H1 (cell line): ENCODE results near the gene YARS1. TPM values are rescaled to one million over a fixed set of nuclear protein-coding genes. Genes with fewer than 3 reads are reported as not detected.

Experiments
- MAX ChIP-seq: IDR thresholded peaks from 2 replicates; pipeline ENCODE4 v1.6.1; 2012; ENCODE audit warnings: inconsistent platforms
- POU5F1 ChIP-seq: IDR thresholded peaks from 2 replicates; pipeline ENCODE4 v1.6.1; 2011; ENCODE audit warnings: low read depth, mild to moderate bottlenecking, low read length, moderate library complexity
- RXRA ChIP-seq: IDR thresholded peaks from 2 replicates; pipeline ENCODE4 v1.6.1; 2011; ENCODE audit warnings: low read depth, mild to moderate bottlenecking, low read length, moderate library complexity; ENCODE audit not compliant: insufficient read depth
- polyA plus RNA-seq, 7 experiments: library from polyadenylated mRNA; depleted of rRNA in 3 of 7; stranded (reverse) in 5 of 7; unstranded in 2 of 7; fragments of >200 nt in 5 of 7; fragments of 200-250 nt in 2 of 7; gene quantifications; 1 replicate in 5 of 7; 2 replicates in 1 of 7; 4 replicates in 1 of 7; pipeline versions ENCODE4 v1.2.1 to v1.2.3, GENCODE V29; 2011 to 2013; ENCODE audit warnings: missing spikeins in 2 of 7, mixed read lengths in 2 of 7
- total RNA-seq: library from RNA; stranded (reverse); fragmentation: NEBNext Ultra II Directional; extraction: Animal tissue kit (Norgen Biotek cat#: 25700); gene quantifications from 2 replicates; pipeline ENCODE4 v1.2.1, GENCODE V29; 2021
- TF ChIP-seq, protein P1 (sequence below): fragments of 300-600 bp; sonication (generic); IDR thresholded peaks from 2 replicates; pipeline ENCODE4 v1.7.1; 2012; ENCODE audit warnings: low read length, moderate library complexity, mild to moderate bottlenecking, inconsistent platforms; ENCODE audit not compliant: insufficient replicate concordance

Gene YARS1
- total and polyA plus RNA-seq, 2 of the 8 experiments (the other 6 are each of a cell fraction or from before 2014, with no cell fraction given): 47.1 to 226 TPM

- TF ChIP-seq, protein P1, sequence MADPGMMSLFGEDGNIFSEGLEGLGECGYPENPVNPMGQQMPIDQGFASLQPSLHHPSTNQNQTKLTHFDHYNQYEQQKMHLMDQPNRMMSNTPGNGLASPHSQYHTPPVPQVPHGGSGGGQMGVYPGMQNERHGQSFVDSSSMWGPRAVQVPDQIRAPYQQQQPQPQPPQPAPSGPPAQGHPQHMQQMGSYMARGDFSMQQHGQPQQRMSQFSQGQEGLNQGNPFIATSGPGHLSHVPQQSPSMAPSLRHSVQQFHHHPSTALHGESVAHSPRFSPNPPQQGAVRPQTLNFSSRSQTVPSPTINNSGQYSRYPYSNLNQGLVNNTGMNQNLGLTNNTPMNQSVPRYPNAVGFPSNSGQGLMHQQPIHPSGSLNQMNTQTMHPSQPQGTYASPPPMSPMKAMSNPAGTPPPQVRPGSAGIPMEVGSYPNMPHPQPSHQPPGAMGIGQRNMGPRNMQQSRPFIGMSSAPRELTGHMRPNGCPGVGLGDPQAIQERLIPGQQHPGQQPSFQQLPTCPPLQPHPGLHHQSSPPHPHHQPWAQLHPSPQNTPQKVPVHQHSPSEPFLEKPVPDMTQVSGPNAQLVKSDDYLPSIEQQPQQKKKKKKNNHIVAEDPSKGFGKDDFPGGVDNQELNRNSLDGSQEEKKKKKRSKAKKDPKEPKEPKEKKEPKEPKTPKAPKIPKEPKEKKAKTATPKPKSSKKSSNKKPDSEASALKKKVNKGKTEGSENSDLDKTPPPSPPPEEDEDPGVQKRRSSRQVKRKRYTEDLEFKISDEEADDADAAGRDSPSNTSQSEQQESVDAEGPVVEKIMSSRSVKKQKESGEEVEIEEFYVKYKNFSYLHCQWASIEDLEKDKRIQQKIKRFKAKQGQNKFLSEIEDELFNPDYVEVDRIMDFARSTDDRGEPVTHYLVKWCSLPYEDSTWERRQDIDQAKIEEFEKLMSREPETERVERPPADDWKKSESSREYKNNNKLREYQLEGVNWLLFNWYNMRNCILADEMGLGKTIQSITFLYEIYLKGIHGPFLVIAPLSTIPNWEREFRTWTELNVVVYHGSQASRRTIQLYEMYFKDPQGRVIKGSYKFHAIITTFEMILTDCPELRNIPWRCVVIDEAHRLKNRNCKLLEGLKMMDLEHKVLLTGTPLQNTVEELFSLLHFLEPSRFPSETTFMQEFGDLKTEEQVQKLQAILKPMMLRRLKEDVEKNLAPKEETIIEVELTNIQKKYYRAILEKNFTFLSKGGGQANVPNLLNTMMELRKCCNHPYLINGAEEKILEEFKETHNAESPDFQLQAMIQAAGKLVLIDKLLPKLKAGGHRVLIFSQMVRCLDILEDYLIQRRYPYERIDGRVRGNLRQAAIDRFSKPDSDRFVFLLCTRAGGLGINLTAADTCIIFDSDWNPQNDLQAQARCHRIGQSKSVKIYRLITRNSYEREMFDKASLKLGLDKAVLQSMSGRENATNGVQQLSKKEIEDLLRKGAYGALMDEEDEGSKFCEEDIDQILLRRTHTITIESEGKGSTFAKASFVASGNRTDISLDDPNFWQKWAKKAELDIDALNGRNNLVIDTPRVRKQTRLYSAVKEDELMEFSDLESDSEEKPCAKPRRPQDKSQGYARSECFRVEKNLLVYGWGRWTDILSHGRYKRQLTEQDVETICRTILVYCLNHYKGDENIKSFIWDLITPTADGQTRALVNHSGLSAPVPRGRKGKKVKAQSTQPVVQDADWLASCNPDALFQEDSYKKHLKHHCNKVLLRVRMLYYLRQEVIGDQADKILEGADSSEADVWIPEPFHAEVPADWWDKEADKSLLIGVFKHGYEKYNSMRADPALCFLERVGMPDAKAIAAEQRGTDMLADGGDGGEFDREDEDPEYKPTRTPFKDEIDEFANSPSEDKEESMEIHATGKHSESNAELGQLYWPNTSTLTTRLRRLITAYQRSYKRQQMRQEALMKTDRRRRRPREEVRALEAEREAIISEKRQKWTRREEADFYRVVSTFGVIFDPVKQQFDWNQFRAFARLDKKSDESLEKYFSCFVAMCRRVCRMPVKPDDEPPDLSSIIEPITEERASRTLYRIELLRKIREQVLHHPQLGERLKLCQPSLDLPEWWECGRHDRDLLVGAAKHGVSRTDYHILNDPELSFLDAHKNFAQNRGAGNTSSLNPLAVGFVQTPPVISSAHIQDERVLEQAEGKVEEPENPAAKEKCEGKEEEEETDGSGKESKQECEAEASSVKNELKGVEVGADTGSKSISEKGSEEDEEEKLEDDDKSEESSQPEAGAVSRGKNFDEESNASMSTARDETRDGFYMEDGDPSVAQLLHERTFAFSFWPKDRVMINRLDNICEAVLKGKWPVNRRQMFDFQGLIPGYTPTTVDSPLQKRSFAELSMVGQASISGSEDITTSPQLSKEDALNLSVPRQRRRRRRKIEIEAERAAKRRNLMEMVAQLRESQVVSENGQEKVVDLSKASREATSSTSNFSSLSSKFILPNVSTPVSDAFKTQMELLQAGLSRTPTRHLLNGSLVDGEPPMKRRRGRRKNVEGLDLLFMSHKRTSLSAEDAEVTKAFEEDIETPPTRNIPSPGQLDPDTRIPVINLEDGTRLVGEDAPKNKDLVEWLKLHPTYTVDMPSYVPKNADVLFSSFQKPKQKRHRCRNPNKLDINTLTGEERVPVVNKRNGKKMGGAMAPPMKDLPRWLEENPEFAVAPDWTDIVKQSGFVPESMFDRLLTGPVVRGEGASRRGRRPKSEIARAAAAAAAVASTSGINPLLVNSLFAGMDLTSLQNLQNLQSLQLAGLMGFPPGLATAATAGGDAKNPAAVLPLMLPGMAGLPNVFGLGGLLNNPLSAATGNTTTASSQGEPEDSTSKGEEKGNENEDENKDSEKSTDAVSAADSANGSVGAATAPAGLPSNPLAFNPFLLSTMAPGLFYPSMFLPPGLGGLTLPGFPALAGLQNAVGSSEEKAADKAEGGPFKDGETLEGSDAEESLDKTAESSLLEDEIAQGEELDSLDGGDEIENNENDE: no peak
- TF ChIP-seq POU5F1 (no peak), MAX (no peak), RXRA (no peak)
Measured at GRCh38 chr1:32784817-32785216, 32.3 kb downstream of the YARS1 start (continued).
